Calu3 (cell line): ENCODE measurements around the gene CDYL. TPM values are rescaled to one million over a fixed set of nuclear protein-coding genes. Genes with fewer than 3 reads are reported as not detected.

ENCODE experiments used
- BruUV-seq: library from RNA; stranded (reverse); fragments of 400-500 nt; replicated peaks from 2 replicates; lab custom pipeline; 2021; lab: Mats Ljungman, UMichigan
- CTCF ChIA-PET: fragments of 300-600 bp; sonication (Branson Sonifier 250); formaldehyde crosslinking; loops from one replicate; lab custom pipeline; 2022; ENCODE audit warnings: antibody characterized with exemption; lab: Charles Lee
- DNase-seq: peaks from one replicate; pipeline ENCODE4 v3.0.0; 2022
- H3K27ac Mint-ChIP-seq: one replicate; pipeline ENCODE4 v1.8.0; 2022; ENCODE audit warnings: mixed read lengths; ENCODE audit not compliant: unreplicated experiment
- H3K27me3 Mint-ChIP-seq: one replicate; pipeline ENCODE4 v1.8.0; 2022; ENCODE audit warnings: mixed read lengths; ENCODE audit not compliant: unreplicated experiment
- H3K36me3 Mint-ChIP-seq: one replicate; pipeline ENCODE4 v1.8.0; 2022; ENCODE audit warnings: mild to moderate bottlenecking, moderate library complexity, mixed read lengths; ENCODE audit not compliant: insufficient read depth, unreplicated experiment
- H3K4me1 Mint-ChIP-seq: one replicate; pipeline ENCODE4 v1.8.0; 2022; ENCODE audit warnings: mild to moderate bottlenecking, low read depth, mixed read lengths; ENCODE audit not compliant: unreplicated experiment
- H3K4me3 Mint-ChIP-seq: one replicate; pipeline ENCODE4 v1.8.0; 2022; ENCODE audit warnings: mild to moderate bottlenecking, low read depth, moderate library complexity, mixed read lengths; ENCODE audit not compliant: unreplicated experiment
- H3K9me3 Mint-ChIP-seq: one replicate; pipeline ENCODE4 v1.8.0; 2022; ENCODE audit warnings: low read depth, mixed read lengths; ENCODE audit not compliant: unreplicated experiment
- CTCF ChIP-seq: fragments of 200-600 bp; IDR thresholded peaks from one replicate; pipeline ENCODE4 v1.8.0; 2022; ENCODE audit warnings: antibody characterized with exemption; ENCODE audit not compliant: unreplicated experiment
- intact Hi-C: fragments of 100-400 bp; cut with micrococcal nuclease; formaldehyde crosslinking; loops from one replicate; pipeline ENCODE4 v1.10.0; 2022; ENCODE audit not compliant: unreplicated experiment
- total RNA-seq: library from RNA; stranded (reverse); gene quantifications from 2 replicates; pipeline ENCODE4 v1.2.3, GENCODE V29; 2022

CDYL gene
- total RNA-seq, 1 experiment from 2014 or later = 48.9 TPM

GRCh38 chr6:4870821-4871494 lies 94.8 kb downstream of the CDYL start:
- TF ChIP-seq CTCF = no peak
- no peaks in the 10 kb centered on the region for H3K27me3 Mint-ChIP-seq
- no peaks in the 10 kb centered on the region for H3K9me3 Mint-ChIP-seq
- H3K36me3 Mint-ChIP-seq = no peaks in the 10 kb centered on the region
- no peak overlapping the region for H3K27ac Mint-ChIP-seq
- CTCF ChIA-PET = no interaction called here
- intact Hi-C loops = no loop called here
- H3K4me1 Mint-ChIP-seq = peaks cover 10% of the 10 kb centered on the region
- H3K4me3 Mint-ChIP-seq = no peak overlapping the region
- BruUV-seq = no TSS peak
- DNase-seq = no peak

- H3K27ac Mint-ChIP-seq = no peak overlapping the region
- DNase-seq = no peak
- CTCF ChIA-PET = no interaction called here
- H3K9me3 Mint-ChIP-seq = no peaks in the 10 kb centered on the region
- H3K4me3 Mint-ChIP-seq = no peak overlapping the region
- peaks cover 10% of the 10 kb centered on the region for H3K4me1 Mint-ChIP-seq
- no peaks in the 10 kb centered on the region for H3K36me3 Mint-ChIP-seq
- no peaks in the 10 kb centered on the region for H3K27me3 Mint-ChIP-seq
- BruUV-seq = no TSS peak
- TF ChIP-seq CTCF = no peak
- intact Hi-C loops = no loop called here
Observed at GRCh38 chr6:4871825-4872224, 95.6 kb downstream of the CDYL start.

- Mint-ChIP-seq H3K27me3 (no peaks in the 10 kb centered on the region), H3K9me3 (no peaks in the 10 kb centered on the region), H3K27ac (no peak overlapping the region), H3K36me3 (no peaks in the 10 kb centered on the region), H3K4me3 (no peak overlapping the region), H3K4me1 (peaks cover 10% of the 10 kb centered on the region)
- no TSS peak for BruUV-seq
- intact Hi-C loops = no loop called here
- DNase-seq = no peak
- CTCF ChIA-PET = no interaction called here
- no peak for TF ChIP-seq CTCF
Observed at GRCh38 chr6:4872841-4873240, 96.6 kb downstream of the CDYL start.

- H3K27ac Mint-ChIP-seq = no peak overlapping the region
- no TSS peak for BruUV-seq
- intact Hi-C loops = no loop called here
- no peak overlapping the region for H3K4me3 Mint-ChIP-seq
- CTCF ChIA-PET = no interaction called here
- no peaks in the 10 kb centered on the region for H3K27me3 Mint-ChIP-seq
- no peak for DNase-seq
- no peak for TF ChIP-seq CTCF
- peaks cover 10% of the 10 kb centered on the region for H3K4me1 Mint-ChIP-seq
- H3K9me3 Mint-ChIP-seq = no peaks in the 10 kb centered on the region
- no peaks in the 10 kb centered on the region for H3K36me3 Mint-ChIP-seq
Observed at GRCh38 chr6:4873928-4874327, 97.7 kb downstream of the CDYL start.
